ENCODE measurements around the gene ZNF189.
A peak's percentile ranks its signal among the peaks of the same experiment; 100 is the strongest.

Gene ZNF189

GRCh38 chr9:101356619-101357018 lies 42.0 kb upstream of the ZNF189 start:
- TF ChIP-seq, protein P1, sequence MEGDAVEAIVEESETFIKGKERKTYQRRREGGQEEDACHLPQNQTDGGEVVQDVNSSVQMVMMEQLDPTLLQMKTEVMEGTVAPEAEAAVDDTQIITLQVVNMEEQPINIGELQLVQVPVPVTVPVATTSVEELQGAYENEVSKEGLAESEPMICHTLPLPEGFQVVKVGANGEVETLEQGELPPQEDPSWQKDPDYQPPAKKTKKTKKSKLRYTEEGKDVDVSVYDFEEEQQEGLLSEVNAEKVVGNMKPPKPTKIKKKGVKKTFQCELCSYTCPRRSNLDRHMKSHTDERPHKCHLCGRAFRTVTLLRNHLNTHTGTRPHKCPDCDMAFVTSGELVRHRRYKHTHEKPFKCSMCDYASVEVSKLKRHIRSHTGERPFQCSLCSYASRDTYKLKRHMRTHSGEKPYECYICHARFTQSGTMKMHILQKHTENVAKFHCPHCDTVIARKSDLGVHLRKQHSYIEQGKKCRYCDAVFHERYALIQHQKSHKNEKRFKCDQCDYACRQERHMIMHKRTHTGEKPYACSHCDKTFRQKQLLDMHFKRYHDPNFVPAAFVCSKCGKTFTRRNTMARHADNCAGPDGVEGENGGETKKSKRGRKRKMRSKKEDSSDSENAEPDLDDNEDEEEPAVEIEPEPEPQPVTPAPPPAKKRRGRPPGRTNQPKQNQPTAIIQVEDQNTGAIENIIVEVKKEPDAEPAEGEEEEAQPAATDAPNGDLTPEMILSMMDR (conservative IDR thresholded peaks at IDR 0.05; ENCODE audit: low read length): no peak
- no peak for DNase-seq (ENCODE audit: low read depth)

GRCh38 chr9:101359679-101360078 lies 39.0 kb upstream of the ZNF189 start:
- H3K4me3 ChIP-seq (ENCODE audit: low read length): no peak overlapping the region

More at GRCh38 chr9:101356619-101357018, 42.0 kb upstream of the ZNF189 start:
- H3K4me3 ChIP-seq (ENCODE audit: low read length): no peak overlapping the region

GRCh38 chr9:101360647-101361046 lies 38.0 kb upstream of the ZNF189 start:
- TF ChIP-seq, protein P1 (conservative IDR thresholded peaks at IDR 0.05; ENCODE audit: low read length): no peak

More at GRCh38 chr9:101359679-101360078, 39.0 kb upstream of the ZNF189 start:
- TF ChIP-seq, protein P1 (conservative IDR thresholded peaks at IDR 0.05; ENCODE audit: low read length): no peak
- no peak for DNase-seq (ENCODE audit: low read depth)

DNA sequence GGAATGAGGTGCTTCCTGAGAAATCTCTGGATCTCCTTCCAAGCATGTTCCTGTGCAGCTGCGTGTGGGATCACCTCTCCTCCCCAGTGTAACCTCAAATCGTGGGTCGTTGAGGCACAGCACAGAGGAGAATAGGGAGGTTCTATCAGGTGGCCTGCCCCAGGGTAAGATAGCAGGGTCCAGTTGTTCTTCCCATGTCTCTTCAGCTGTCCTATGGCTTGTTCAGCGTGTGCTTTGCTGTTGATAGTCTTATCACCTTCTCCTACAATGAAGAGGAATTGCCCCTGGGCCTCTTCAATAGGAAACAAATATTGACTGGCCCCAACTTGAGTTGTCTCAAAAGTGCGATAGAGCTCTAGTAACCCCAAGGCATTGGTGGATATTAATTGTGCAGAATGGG lies 36.2 kb upstream of the ZNF189 start:
- TF ChIP-seq, protein P1 (conservative IDR thresholded peaks at IDR 0.05; ENCODE audit: low read length): no peak
- no peak overlapping the region for H3K4me3 ChIP-seq (ENCODE audit: low read length)
- no peak for DNase-seq (ENCODE audit: low read depth)

More at GRCh38 chr9:101360647-101361046, 38.0 kb upstream of the ZNF189 start:
- H3K4me3 ChIP-seq (ENCODE audit: low read length): no peak overlapping the region
- no peak for DNase-seq (ENCODE audit: low read depth)

DNA sequence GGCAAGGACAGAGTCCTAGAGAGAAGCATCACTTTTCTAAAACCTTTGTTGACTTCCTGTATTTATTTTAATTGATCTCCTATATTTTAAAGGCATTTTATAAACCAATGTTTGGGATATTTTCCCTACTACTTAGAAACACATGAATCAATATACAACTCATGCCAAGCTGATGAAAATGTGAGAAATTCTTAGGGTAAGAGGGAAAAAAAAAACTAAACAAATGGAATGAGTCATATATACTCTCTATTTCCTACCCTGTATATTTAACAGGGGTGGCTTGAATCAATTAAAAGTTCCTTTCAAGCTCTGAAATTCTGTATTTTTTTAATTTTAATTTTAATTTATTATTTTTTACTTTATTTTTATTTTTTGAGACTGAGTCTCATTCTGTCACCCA lies 33.5 kb upstream of the ZNF189 start:
- TF ChIP-seq, protein P1 (conservative IDR thresholded peaks at IDR 0.05; ENCODE audit: low read length): no peak
- no peak overlapping the region for H3K4me3 ChIP-seq (ENCODE audit: low read length)
- peak; percentile 78 for DNase-seq (ENCODE audit: low read depth)

DNA sequence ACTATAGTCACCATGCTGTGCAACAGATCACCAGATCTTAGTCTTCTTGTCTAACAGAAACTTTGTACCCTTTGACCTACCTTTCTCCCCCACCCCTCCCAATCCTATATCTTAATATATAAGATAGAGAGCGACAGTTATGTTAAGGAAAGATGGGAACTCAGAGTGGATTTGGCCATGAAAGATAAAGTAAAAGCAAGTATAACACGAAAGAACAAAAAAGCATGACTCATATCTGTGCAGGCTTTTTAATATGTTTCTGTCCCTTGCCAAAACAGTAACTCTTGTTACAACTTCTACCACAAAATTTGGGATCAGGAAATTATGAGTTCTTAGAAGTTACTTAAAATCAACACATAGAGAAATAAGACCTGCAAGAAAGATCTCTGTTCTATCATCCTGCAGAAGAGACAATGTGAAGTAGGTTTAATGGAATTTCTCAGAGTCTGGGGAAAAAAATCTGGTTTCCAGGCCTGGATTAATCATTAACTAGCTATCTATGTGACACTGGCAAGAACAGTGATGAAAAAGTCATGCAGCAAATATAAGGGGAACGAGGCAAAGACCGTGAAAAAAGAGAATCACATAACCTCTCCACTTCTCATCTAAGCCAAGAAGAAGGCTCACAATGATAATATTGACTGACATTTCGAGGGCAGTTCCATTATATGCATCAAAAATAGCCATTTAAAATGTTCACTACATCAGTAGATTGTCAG lies 32.5 kb upstream of the ZNF189 start:
- H3K4me3 ChIP-seq (ENCODE audit: low read length): no peak overlapping the region
- peak; percentile 42 for DNase-seq (ENCODE audit: low read depth)
- TF ChIP-seq, protein P1 (conservative IDR thresholded peaks at IDR 0.05; ENCODE audit: low read length): no peak

DNA sequence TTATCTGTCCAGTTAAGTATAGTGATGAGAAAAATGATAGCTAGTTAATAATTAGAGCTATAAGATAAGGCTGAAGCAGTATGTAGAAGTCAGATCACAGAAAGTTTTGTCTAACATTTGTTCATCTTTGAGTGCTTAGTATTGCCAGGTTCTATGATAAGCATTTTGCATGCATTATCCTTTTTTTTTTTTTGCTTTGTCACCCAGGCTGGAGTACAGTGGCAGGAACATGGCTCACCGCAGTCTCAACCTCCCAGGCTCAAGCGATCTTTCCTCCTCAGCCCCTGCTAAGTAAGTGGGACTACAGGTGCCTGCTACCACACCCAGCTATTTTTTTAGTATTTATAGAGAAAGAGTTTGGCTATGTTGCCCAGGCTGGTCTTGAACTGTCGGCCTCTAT lies 31.3 kb upstream of the ZNF189 start:
- TF ChIP-seq, protein P1 (conservative IDR thresholded peaks at IDR 0.05; ENCODE audit: low read length): no peak
- no peak overlapping the region for H3K4me3 ChIP-seq (ENCODE audit: low read length)
- DNase-seq (ENCODE audit: low read depth): no peak

All from AG10803 (cell line).